WTC11 (cell line): ENCODE measurements around the gene STAU1.

Source experiments
- KAT7 ChIP-seq: sonication (generic); formaldehyde crosslinking; IDR thresholded peaks from 2 replicates; pipeline ENCODE4 v1.8.1; 2023; ENCODE audit warnings: missing genetic modification reagents, mild to moderate bottlenecking, borderline replicate concordance
- NFE2L1 ChIP-seq: sonication (generic); formaldehyde crosslinking; IDR thresholded peaks from 2 replicates; pipeline ENCODE4 v1.8.1; 2023; ENCODE audit warnings: missing genetic modification reagents
- SP1 ChIP-seq: sonication (generic); formaldehyde crosslinking; conservative IDR thresholded peaks from 2 replicates; pipeline ENCODE4 v1.8.1; 2022; ENCODE audit warnings: missing genetic modification reagents
- TF ChIP-seq, protein P1 (sequence below): fragments of 200-600 bp; IDR thresholded peaks from 2 replicates; pipeline ENCODE4 v1.8.0; 2022; ENCODE audit warnings: antibody characterized with exemption
- TF ChIP-seq, protein P2 (sequence below): sonication (generic); formaldehyde crosslinking; IDR thresholded peaks from 2 replicates; pipeline ENCODE4 v1.8.0; 2023; ENCODE audit warnings: missing genetic modification reagents

DNA sequence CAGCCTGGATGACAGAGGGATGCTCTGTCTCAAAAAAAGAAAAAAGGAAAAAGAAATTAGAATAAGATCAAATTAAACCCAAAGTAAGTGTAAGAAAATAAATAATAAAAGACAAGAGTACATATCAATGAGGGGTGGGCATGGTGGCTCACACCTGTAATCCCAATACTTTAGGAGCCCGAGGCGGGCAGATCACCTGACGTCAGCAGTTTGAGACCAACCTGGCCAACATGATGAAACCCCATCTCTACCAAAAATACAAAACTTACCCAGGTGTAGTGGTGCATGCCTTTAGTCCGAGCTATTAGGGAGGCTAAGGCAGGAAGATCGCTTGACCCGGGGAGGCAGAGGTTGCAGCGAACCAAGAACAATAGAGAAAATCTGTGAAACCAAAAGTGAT lies 14.9 kb upstream of the STAU1 start:
- TF ChIP-seq NFE2L1 (CRISPR knock-in tag) (no peak), SP1 (CRISPR knock-in tag) (no peak), KAT7 (CRISPR knock-in tag) (no peak)
- TF ChIP-seq, protein P1, sequence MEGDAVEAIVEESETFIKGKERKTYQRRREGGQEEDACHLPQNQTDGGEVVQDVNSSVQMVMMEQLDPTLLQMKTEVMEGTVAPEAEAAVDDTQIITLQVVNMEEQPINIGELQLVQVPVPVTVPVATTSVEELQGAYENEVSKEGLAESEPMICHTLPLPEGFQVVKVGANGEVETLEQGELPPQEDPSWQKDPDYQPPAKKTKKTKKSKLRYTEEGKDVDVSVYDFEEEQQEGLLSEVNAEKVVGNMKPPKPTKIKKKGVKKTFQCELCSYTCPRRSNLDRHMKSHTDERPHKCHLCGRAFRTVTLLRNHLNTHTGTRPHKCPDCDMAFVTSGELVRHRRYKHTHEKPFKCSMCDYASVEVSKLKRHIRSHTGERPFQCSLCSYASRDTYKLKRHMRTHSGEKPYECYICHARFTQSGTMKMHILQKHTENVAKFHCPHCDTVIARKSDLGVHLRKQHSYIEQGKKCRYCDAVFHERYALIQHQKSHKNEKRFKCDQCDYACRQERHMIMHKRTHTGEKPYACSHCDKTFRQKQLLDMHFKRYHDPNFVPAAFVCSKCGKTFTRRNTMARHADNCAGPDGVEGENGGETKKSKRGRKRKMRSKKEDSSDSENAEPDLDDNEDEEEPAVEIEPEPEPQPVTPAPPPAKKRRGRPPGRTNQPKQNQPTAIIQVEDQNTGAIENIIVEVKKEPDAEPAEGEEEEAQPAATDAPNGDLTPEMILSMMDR: no peak
- TF ChIP-seq, protein P2, sequence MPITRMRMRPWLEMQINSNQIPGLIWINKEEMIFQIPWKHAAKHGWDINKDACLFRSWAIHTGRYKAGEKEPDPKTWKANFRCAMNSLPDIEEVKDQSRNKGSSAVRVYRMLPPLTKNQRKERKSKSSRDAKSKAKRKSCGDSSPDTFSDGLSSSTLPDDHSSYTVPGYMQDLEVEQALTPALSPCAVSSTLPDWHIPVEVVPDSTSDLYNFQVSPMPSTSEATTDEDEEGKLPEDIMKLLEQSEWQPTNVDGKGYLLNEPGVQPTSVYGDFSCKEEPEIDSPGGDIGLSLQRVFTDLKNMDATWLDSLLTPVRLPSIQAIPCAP: no peak
